GM12891 (cell line): Measurements from ENCODE around the gene SLC7A1.

Experiments
- PAX5 ChIP-seq: IDR thresholded peaks from 2 replicates; pipeline ENCODE4 v1.6.1; 2011; ENCODE audit warnings: low read length, moderate library complexity, mild to moderate bottlenecking; ENCODE audit not compliant: insufficient read depth, severe bottlenecking
- POLR2A ChIP-seq: IDR thresholded peaks from 2 replicates; pipeline ENCODE4 v1.6.1; 2011; ENCODE audit warnings: low read depth, low read length, control low read depth
- POLR2AphosphoS5 ChIP-seq: IDR thresholded peaks from 2 replicates; pipeline ENCODE4 v1.6.1; 2011; ENCODE audit warnings: low read depth, low read length, control low read depth
- SPI1 ChIP-seq: IDR thresholded peaks from 2 replicates; pipeline ENCODE4 v1.6.1; 2011; ENCODE audit warnings: low read depth, low read length, control low read depth
- TAF1 ChIP-seq: IDR thresholded peaks from 2 replicates; pipeline ENCODE4 v1.6.1; 2011; ENCODE audit warnings: low read depth, low read length, control low read depth

GRCh38 chr13:29504691-29505090 lies 90.8 kb downstream of the SLC7A1 start:
- TF ChIP-seq POLR2A (no peak), SPI1 (no peak), POLR2AphosphoS5 (no peak), TAF1 (no peak), PAX5 (no peak)
